LNCaP clone FGC (cell line): ENCODE results near the gene ITCH.
A peak's percentile ranks its signal among the peaks of the same experiment; 100 is the strongest.

Experiments
- DNase-seq: peaks from one replicate; pipeline ENCODE4 v3.0.0-alpha.2; 2011; ENCODE audit warnings: low read depth
- H3K4me3 ChIP-seq: 2 replicates; pipeline ENCODE4 v1.5.1; 2011; ENCODE audit warnings: mild to moderate bottlenecking, low read depth, low read length, control low read depth
- CTCF ChIP-seq: IDR thresholded peaks from 2 replicates; pipeline ENCODE4 v1.5.1; 2012; ENCODE audit warnings: mild to moderate bottlenecking; ENCODE audit not compliant: control insufficient read depth, insufficient read depth; ENCODE audit errors: extremely low read depth

Gene ITCH

GRCh38 chr20:34549291-34549928 lies 186.3 kb downstream of the ITCH start:
- H3K4me3 ChIP-seq: no peak overlapping the region
- no peak for TF ChIP-seq CTCF
- DNase-seq: peak; percentile 81

GRCh38 chr20:34549929-34550305 lies 186.8 kb downstream of the ITCH start:
- DNase-seq: no peak

GRCh38 chr20:34552569-34552968 lies 189.5 kb downstream of the ITCH start:
- no peak for TF ChIP-seq CTCF
- no peak overlapping the region for H3K4me3 ChIP-seq
- no peak for DNase-seq

More at GRCh38 chr20:34549929-34550305, 186.8 kb downstream of the ITCH start:
- no peak overlapping the region for H3K4me3 ChIP-seq
- TF ChIP-seq CTCF: no peak

- no peak overlapping the region for H3K4me3 ChIP-seq
- TF ChIP-seq CTCF: no peak
- DNase-seq: peak; percentile 91
These were observed 190.3 kb downstream of the ITCH start for GRCh38 chr20:34553366-34553867.

- no peak for TF ChIP-seq CTCF
- DNase-seq: no peak
- peak overlapping the region; percentile 43 for H3K4me3 ChIP-seq
These were observed 194.9 kb downstream of the ITCH start for GRCh38 chr20:34557936-34558319.

DNA sequence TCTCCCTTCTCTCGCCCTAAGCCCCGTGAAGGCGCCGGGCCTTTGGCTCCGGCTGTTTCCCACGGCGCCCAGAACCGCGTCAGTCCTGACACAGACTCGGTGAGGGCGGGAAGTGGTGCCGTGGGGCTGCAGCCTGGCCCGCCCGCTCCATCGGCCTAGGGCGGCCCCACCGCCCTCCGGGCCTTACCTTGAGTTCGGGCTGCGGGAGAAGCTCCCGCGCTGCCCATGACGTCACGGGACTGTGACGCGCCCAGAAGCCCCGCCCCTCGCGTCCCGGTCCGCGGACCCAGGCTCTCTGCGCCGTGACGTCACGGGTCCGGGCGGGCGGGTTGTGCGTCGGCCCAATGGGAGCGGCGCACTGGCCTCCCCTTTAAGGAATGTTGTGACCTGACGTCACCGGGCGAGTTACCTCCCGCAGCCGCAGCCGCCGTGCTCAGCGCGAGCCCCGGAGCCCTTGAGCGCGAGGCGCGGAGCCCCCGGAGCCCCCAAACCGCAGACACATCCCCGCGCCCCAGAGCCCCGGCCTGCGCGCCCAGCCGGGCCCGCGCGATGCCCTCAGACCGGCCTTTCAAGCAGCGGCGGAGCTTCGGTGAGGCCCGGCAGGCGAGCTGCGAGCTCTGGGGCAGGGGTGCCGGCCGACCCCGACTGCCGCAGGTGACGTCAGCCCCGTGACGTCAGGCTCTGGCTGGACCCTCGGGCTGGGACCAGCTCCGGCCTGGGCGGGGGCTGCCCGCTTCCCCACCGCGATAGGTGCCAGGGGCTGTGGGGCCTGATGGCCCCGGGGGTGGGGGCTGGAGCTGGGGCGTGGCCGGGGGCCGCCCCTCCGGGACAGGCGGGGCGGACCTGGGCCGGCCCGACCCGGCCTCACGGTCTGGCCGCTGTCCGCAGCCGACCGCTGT lies 195.5 kb downstream of the ITCH start, which contains the start of gene MAP1LC3A:
TSS of gene MAP1LC3A (plus strand) at position 399 of the 899 bp plus-strand sequence. CDS start at position 550, 151 bp downstream.
- peak; percentile 10 for DNase-seq
- peak within 1 kb of the TSS; percentile 43 for H3K4me3 ChIP-seq
- no peak for TF ChIP-seq CTCF
